ES-I3 (cell line): ENCODE measurements around the gene KRT25.

Experiments used
- H3K36me3 ChIP-seq: 2 replicates; pipeline ENCODE4 v1.6.1; 2013; ENCODE audit warnings: mild to moderate bottlenecking, low read length, control low read depth, moderate library complexity; ENCODE audit not compliant: insufficient read depth
- H3K4me1 ChIP-seq: 2 replicates; pipeline ENCODE4 v1.6.1; 2013; ENCODE audit warnings: mild to moderate bottlenecking, control low read depth, low read length; ENCODE audit not compliant: insufficient read depth
- H3K9ac ChIP-seq: 2 replicates; pipeline ENCODE4 v1.6.1; 2013; ENCODE audit warnings: low read depth, mild to moderate bottlenecking, low read length, moderate library complexity
- H3K9me3 ChIP-seq: 2 replicates; pipeline ENCODE4 v1.6.1; 2013; ENCODE audit warnings: mild to moderate bottlenecking, low read length, moderate library complexity; ENCODE audit not compliant: control insufficient read depth, insufficient read depth

The KRT25 gene

GRCh38 chr17:40727447-40728231 lies 27.5 kb downstream of the KRT25 start:
- Histone ChIP-seq H3K36me3 (no peaks in the 10 kb centered on the region), H3K4me1 (no peaks in the 10 kb centered on the region), H3K9ac (no peak overlapping the region), H3K9me3 (no peaks in the 10 kb centered on the region)

DNA sequence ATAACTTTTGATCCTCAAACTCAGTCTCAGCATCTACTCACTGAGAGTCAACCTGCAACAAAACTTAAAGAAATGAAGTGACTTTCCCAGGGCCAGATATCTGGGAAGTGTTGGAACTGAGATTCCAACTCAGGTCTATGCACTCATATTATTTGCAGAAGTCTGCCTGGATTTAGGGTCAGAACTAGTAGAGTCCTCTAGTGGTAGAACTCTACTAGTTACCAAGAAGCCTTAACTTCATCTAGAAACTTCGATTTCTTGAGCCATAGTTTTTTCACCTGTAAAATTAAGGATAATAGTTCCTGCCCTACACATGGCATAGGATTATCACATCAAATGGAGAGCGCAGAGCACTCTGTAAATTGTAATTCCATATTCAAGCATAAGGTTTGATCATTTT lies 28.2 kb downstream of the KRT25 start:
- H3K36me3 ChIP-seq = no peaks in the 10 kb centered on the region
- no peak overlapping the region for H3K9ac ChIP-seq
- no peaks in the 10 kb centered on the region for H3K4me1 ChIP-seq
- no peaks in the 10 kb centered on the region for H3K9me3 ChIP-seq

- Histone ChIP-seq H3K4me1 (no peaks in the 10 kb centered on the region), H3K9ac (no peak overlapping the region), H3K9me3 (no peaks in the 10 kb centered on the region), H3K36me3 (no peaks in the 10 kb centered on the region)
Observed at GRCh38 chr17:40724656-40725055, 30.5 kb downstream of the KRT25 start.

DNA sequence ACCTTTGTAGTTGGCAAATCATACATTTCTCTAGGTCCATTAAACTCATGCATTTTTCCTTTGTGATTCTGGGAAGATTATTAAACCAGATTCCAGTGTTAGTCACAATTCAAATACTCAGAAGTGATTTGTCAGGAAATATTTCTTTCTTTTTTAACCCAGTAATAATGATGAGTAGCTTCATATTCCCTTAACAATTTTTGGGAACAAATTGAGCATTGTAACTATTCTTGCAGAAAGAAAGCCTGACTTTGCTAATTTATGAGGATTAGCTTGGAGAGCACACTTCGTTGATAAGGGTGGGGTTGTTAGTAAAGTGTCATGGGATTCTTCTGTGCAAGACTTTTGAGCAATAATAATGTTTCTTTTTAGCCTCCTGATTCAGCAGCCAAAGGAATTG lies 32.9 kb downstream of the KRT25 start:
- Histone ChIP-seq H3K36me3 (no peaks in the 10 kb centered on the region), H3K4me1 (no peaks in the 10 kb centered on the region), H3K9me3 (no peaks in the 10 kb centered on the region), H3K9ac (no peak overlapping the region)

GRCh38 chr17:40720899-40721298 lies 34.2 kb downstream of the KRT25 start:
- no peak overlapping the region for H3K9ac ChIP-seq
- no peaks in the 10 kb centered on the region for H3K4me1 ChIP-seq
- no peaks in the 10 kb centered on the region for H3K9me3 ChIP-seq
- no peaks in the 10 kb centered on the region for H3K36me3 ChIP-seq

DNA sequence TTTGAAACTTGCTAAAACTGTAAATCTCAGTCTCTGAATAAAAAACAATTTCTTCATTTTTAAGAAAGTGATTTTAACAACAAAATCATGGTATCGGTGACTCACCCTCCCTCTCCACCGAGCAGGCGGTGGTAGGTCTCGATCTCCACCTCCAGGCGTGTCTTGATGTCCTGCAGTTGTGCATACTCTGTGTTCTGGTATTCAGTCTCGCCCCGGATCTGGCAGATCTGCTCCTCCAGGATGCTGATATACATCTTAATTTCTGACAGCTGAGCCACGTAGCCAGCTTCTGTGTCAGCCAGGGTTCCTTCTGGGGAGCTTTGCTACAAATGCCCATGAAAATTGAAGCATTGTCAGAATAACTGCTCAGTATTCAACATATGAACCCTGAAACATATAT lies 36.2 kb downstream of the KRT25 start:
- Histone ChIP-seq H3K36me3 (no peaks in the 10 kb centered on the region), H3K4me1 (no peaks in the 10 kb centered on the region), H3K9ac (no peak overlapping the region), H3K9me3 (no peaks in the 10 kb centered on the region)

DNA sequence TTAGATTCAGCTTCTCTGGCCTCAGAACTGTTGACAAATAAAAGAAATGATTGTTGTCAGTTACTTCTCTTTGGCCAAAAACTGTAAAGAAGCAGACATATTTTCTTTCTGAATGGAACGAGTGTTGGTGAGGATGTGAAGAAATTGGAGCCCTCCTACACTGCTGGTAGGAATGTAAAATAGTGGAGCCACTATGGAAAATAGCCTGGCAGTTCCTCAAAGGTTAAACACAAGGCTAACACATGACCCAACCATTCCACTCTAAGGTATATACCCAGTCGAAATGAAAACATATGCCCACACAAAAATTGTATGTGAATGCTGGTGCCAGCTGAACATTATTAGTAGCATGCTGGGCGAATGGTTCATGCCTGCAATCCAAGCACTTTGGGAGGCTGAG lies 37.4 kb downstream of the KRT25 start:
- Histone ChIP-seq H3K4me1 (no peaks in the 10 kb centered on the region), H3K9ac (no peak overlapping the region), H3K36me3 (no peaks in the 10 kb centered on the region), H3K9me3 (no peaks in the 10 kb centered on the region)

GRCh38 chr17:40714473-40714872 lies 40.7 kb downstream of the KRT25 start:
- Histone ChIP-seq H3K9ac (no peak overlapping the region), H3K9me3 (no peaks in the 10 kb centered on the region), H3K4me1 (no peaks in the 10 kb centered on the region), H3K36me3 (no peaks in the 10 kb centered on the region)

DNA sequence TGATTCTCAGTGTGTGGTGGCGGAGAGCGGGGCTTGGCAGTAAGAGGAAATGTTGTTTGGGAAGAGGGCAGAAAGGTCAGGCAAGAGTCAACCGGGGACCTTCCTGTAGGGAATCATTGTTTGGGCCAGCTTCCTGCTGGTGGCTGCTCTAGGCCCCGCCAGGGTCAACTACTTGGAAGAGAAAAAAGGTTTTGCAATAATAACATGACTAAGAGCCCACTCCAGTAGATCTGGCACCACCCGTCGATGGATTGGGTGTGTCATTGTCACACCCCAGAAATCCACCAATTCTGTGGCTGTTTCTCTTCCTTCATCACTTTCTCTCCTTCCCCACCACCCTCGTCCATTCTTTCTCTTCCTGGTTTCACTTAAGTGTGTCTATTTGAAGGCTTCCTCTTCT lies 47.4 kb downstream of the KRT25 start:
- Histone ChIP-seq H3K9ac (no peak overlapping the region), H3K9me3 (no peaks in the 10 kb centered on the region), H3K36me3 (no peaks in the 10 kb centered on the region), H3K4me1 (no peaks in the 10 kb centered on the region)

- Histone ChIP-seq H3K9me3 (no peaks in the 10 kb centered on the region), H3K36me3 (no peaks in the 10 kb centered on the region), H3K4me1 (no peaks in the 10 kb centered on the region), H3K9ac (no peak overlapping the region)
Observed at GRCh38 chr17:40705584-40705983, 49.5 kb downstream of the KRT25 start.

GRCh38 chr17:40703652-40704051 lies 51.5 kb downstream of the KRT25 start, which contains the start of gene KRT24:
Gene KRT24, minus strand, starts transcription at chr17:40703752. Its CDS starts 59 bp downstream, at chr17:40703693.
- H3K9ac ChIP-seq = no peak within 1 kb of the TSS
- no peaks in the 10 kb centered on the region for H3K9me3 ChIP-seq
- no peaks in the 10 kb centered on the region for H3K36me3 ChIP-seq
- no peaks in the 10 kb centered on the region for H3K4me1 ChIP-seq

DNA sequence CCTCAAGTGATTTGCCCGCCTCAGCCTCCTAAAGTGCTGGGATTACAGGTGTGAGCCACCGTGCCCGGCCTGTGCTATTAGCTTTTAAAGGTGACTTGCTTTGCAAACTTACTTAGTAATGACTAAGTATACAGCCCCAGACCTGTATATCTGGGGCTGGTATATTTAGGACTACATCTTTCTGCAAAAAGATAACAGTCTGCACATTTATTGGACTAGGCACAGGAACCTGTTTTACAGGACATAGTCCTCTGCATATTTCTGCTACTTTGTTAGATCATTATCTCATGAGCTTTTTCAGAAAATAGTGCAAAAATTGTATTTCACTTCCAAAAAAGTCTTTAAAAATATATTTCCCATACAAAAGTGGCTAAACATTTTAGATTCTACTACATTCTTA lies 52.9 kb downstream of the KRT25 start:
- no peaks in the 10 kb centered on the region for H3K36me3 ChIP-seq
- no peaks in the 10 kb centered on the region for H3K9me3 ChIP-seq
- H3K4me1 ChIP-seq = no peaks in the 10 kb centered on the region
- H3K9ac ChIP-seq = no peak overlapping the region

DNA sequence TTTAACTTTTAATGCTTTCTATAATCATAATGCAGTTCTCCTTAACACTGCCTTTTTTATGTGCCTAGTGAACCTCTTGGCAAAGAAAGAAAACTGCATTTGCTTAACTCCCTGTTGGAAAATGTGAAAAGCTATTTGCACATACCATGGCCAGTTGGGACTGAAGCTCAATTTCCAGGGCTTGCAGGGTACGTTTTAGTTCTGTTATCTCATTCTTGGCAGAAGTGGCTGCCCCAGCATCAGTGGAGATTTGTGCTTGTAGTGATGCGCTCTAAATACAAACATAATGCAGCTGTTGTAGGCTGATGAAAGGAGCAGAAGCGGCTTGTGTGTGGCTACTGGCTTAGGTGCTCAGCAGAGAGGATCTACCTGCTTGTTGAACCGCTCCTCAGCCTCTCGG lies 55.3 kb downstream of the KRT25 start:
- Histone ChIP-seq H3K36me3 (no peaks in the 10 kb centered on the region), H3K9me3 (no peaks in the 10 kb centered on the region)

GRCh38 chr17:40699371-40699770 lies 55.8 kb downstream of the KRT25 start:
- Histone ChIP-seq H3K9ac (no peak overlapping the region), H3K36me3 (no peaks in the 10 kb centered on the region), H3K4me1 (no peaks in the 10 kb centered on the region), H3K9me3 (no peaks in the 10 kb centered on the region)

More for the DNA sequence above, 55.3 kb downstream of the KRT25 start:
- H3K9ac ChIP-seq = no peak overlapping the region
- no peaks in the 10 kb centered on the region for H3K4me1 ChIP-seq
